Measurements from ENCODE around the gene PON1. TPM values are rescaled to one million over a fixed set of nuclear protein-coding genes. Genes with fewer than 3 reads are reported as not detected.

PON1 gene
- total and polyA plus RNA-seq, 2 of the 8 experiments (the other 6 are each of a cell fraction or from before 2014, with no cell fraction given), result not detected

DNA sequence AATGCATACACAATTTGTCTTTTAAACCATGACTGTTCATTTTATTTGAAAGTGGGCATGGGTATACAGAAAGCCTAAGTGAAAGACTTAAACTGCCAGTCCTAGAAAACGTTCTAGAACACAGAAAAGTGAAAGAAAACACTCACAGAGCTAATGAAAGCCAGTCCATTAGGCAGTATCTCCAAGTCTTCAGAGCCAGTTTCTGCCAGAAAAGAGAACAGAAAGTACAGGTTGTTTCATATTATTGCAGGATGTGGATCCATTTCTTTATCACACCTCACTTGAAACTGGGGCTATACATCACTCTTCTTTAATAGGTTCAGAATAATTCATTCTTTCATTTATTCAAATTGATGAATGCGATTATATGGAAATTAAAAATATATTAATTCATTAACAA, 7.7 kb downstream of the PON1 start:
- FAIRE-seq, result no peak
- H4K91ac ChIP-seq (replicated peaks; ENCODE audit: insufficient read length, low read length), result no peak overlapping the region
- H4K20me1 ChIP-seq (replicated peaks in 1 of 2; ENCODE audit: control insufficient read depth in 1 of 2, insufficient read depth in 2 of 2, low read length in 2 of 2), result no peaks in the 10 kb centered on the region
- TF ChIP-seq CHD2 (IDR thresholded peaks at IDR 0.05; ENCODE audit: low read length), result no peak
- no peak for DNase-seq (ENCODE audit: low read depth in 1 of 2, low spot score in 2 of 2)
- H3K9me3 ChIP-seq (ENCODE audit: insufficient read depth in 2 of 2, low read depth in 1 of 2, low read length in 1 of 2), result no peaks in the 10 kb centered on the region
- H2BK5ac ChIP-seq (ENCODE audit: low read depth, low read length), result no peak overlapping the region
- H2AFZ ChIP-seq (ENCODE audit: low read length), result no peak overlapping the region
- no peak overlapping the region for H4K5ac ChIP-seq (ENCODE audit: insufficient read length, low read depth, low read length)
- no peak overlapping the region for H2BK120ac ChIP-seq (replicated peaks; ENCODE audit: low read depth, low read length)
- no peaks in the 10 kb centered on the region for H3K23me2 ChIP-seq (ENCODE audit: low read depth, low read length)
- no peaks in the 10 kb centered on the region for H3K36me3 ChIP-seq (ENCODE audit: control insufficient read depth in 2 of 4, insufficient read depth in 4 of 4, low read length in 3 of 4)
- no peak overlapping the region for H3K14ac ChIP-seq (ENCODE audit: insufficient read length)
- H3K4me2 ChIP-seq (ENCODE audit: insufficient read depth in 1 of 2, low read depth in 2 of 2, low read length in 2 of 2), result no peak overlapping the region
- no peak overlapping the region for H2AK5ac ChIP-seq (ENCODE audit: low read depth, low read length)
- H3K4me3 ChIP-seq (ENCODE audit: extremely low read depth in 1 of 4, insufficient read depth in 2 of 4, low read depth in 3 of 4, low read length in 4 of 4), result no peak overlapping the region
- H3K4ac ChIP-seq (replicated peaks; ENCODE audit: insufficient read length, low read depth, low read length), result no peak overlapping the region
- 78% methylated on average over 2 of the region's 2 CpGs; no CpG with 5 or more reads in 1 of the 2 experiments for WGBS, 2 experiments (ENCODE audit: extremely low coverage in 1 of 2, insufficient coverage in 1 of 2, insufficient read length in 1 of 2, insufficient replicate concordance in 2 of 2, low coverage in 1 of 2, low lambda C conversion rate in 2 of 2, missing lambda C conversion rate in 1 of 2)
- no peak overlapping the region for H2BK20ac ChIP-seq (ENCODE audit: low read length)
- ChIA-PET CTCF (ENCODE audit: partially characterized antibody) (no interaction called here), POLR2A (ENCODE audit: partially characterized antibody) (no interaction called here)
- no peak overlapping the region for H3K9ac ChIP-seq (replicated peaks in 1 of 4; ENCODE audit: extremely low read depth in 1 of 4, low read depth in 3 of 4, low read length in 3 of 4)
- no peaks in the 10 kb centered on the region for H3K79me2 ChIP-seq (ENCODE audit: control insufficient read depth in 1 of 2, insufficient read depth in 2 of 2, low read length in 2 of 2)
- no peak overlapping the region for H3K23ac ChIP-seq (ENCODE audit: insufficient read length)
- H3K4me1 ChIP-seq (replicated peaks in 1 of 4; ENCODE audit: control insufficient read depth in 3 of 4, insufficient read depth in 4 of 4, low read length in 3 of 4), result peaks cover 0 to 2% (median 0%) of the 10 kb centered on the region in 4 experiments; a peak in 1 of 7 replicates
- H3K18ac ChIP-seq (ENCODE audit: extremely low read depth, low read length), result no peak overlapping the region
- H3K56ac ChIP-seq (replicated peaks; ENCODE audit: insufficient read length, low read depth, low read length), result no peak overlapping the region
- no peak overlapping the region for H2BK12ac ChIP-seq (ENCODE audit: low read depth, low read length)
- no peaks in the 10 kb centered on the region for H3K27me3 ChIP-seq (replicated peaks in 1 of 4; ENCODE audit: control insufficient read depth in 3 of 4, extremely low read depth in 1 of 4, insufficient read depth in 3 of 4, low read length in 3 of 4)
- H3K27ac ChIP-seq (ENCODE audit: low read depth, low read length), result no peak overlapping the region
- no peaks in the 10 kb centered on the region for H3K79me1 ChIP-seq (ENCODE audit: low read depth, low read length)
- H2BK15ac ChIP-seq (ENCODE audit: low read length), result no peak overlapping the region
- no peak overlapping the region for H4K8ac ChIP-seq (ENCODE audit: extremely low read depth, insufficient read depth, low read length)

Data from H1 (cell line).